Fibroblast of skin of left biceps (primary cell): ENCODE measurements around the gene CDCP2.

Experiments
- DNase-seq, 2 experiments: peaks; one replicate each; pipeline ENCODE4 v3.0.0-alpha.2; 2013; ENCODE audit warnings: low read depth in 2 of 2

Gene CDCP2

GRCh38 chr1:54094001-54094729 is 58.6 kb downstream of the CDCP2 start:
- no peak for DNase-seq

DNA sequence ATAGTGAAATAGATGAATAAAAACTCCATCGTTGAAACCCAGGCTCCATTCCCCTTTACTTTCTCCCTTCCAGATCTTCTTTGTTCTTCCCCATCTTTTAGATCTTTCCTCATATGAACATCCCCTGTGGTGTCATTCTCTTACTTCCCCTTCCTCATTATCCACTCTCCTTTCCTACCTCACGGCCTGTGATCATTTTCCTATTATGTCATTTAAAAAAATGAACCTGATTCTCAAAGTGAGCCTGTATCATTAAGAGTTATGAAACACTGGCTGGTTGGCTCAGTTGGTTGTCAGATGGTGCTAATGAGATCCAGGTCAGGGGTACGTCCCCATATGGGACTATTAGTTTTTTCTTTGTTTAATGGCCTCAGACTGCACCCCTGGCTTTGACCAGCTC is 61.1 kb downstream of the CDCP2 start:
- no peak for DNase-seq

GRCh38 chr1:54088385-54088784 is 64.4 kb downstream of the CDCP2 start:
- DNase-seq, result no peak

GRCh38 chr1:54086754-54087153 is 66.0 kb downstream of the CDCP2 start:
- no peak for DNase-seq

- DNase-seq, result no peak
Measured at GRCh38 chr1:54084794-54085193, 68.0 kb downstream of the CDCP2 start.
